T-helper 17 cell (primary cell): ENCODE results near the gene LBR. TPM values are rescaled to one million over a fixed set of nuclear protein-coding genes. Genes with fewer than 3 reads are reported as not detected.

Experiments used
- ATAC-seq: fragments of 150-1000 bp; cut with Tn5 transposase; 2 replicates; pipeline ENCODE4 v1.10.0; 2021; ENCODE audit warnings: mild to moderate bottlenecking, moderate library complexity
- DNase-seq, 3 donors: peaks; one replicate each; pipeline versions ENCODE4 v3.0.0 to v3.0.0-alpha.2; 2020 to 2021
- H3K9me3 ChIP-seq: one replicate; pipeline ENCODE4 v1.7.0; 2013; ENCODE audit warnings: low read length, mild to moderate bottlenecking; ENCODE audit not compliant: control insufficient read depth, poor library complexity, severe bottlenecking
- H3K27ac Mint-ChIP-seq: one replicate; pipeline ENCODE4 v1.8.0; 2022; ENCODE audit warnings: mild to moderate bottlenecking, moderate library complexity, mixed read lengths
- H3K27me3 Mint-ChIP-seq: one replicate; pipeline ENCODE4 v1.8.0; 2022; ENCODE audit warnings: mixed read lengths
- H3K36me3 Mint-ChIP-seq: one replicate; pipeline ENCODE4 v1.8.0; 2022; ENCODE audit warnings: low read depth, mixed read lengths
- H3K4me1 Mint-ChIP-seq: one replicate; pipeline ENCODE4 v1.8.0; 2022; ENCODE audit warnings: mild to moderate bottlenecking, mixed read lengths
- H3K4me3 Mint-ChIP-seq: one replicate; pipeline ENCODE4 v1.8.0; 2022; ENCODE audit warnings: mild to moderate bottlenecking, moderate library complexity, mixed read lengths
- total RNA-seq, 4 donors: library from RNA in 2 of 4; stranded (reverse) in 2 of 4; gene quantifications; one replicate each; pipeline ENCODE4 v1.2.3 and lab custom pipeline; 2022 to 2026

LBR gene
- total RNA-seq, 2 donors from 2014 or later: 116 to 121 TPM

DNA sequence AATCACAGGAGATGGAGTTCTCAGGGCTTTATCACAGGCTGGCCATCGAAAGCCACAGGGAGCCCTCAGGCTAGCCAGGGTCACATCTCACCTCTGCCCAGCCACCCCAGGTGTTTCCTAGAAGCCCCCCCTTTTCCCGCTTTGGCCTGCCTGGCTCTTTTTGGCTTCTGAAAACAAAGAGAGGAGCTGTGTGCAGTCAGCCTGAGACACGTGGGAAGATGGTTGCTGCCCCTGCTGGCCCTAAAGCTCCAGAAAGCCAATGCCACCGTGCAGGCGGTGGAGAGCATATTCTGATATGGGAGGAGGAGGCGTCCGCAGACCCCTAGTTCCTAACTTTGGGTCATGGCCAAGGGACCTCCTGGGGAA is 18.7 kb upstream of the LBR start:
- H3K4me3 Mint-ChIP-seq: no peak overlapping the region
- H3K27ac Mint-ChIP-seq: peak overlapping the region; percentile 95
- ATAC-seq: no peak

DNA sequence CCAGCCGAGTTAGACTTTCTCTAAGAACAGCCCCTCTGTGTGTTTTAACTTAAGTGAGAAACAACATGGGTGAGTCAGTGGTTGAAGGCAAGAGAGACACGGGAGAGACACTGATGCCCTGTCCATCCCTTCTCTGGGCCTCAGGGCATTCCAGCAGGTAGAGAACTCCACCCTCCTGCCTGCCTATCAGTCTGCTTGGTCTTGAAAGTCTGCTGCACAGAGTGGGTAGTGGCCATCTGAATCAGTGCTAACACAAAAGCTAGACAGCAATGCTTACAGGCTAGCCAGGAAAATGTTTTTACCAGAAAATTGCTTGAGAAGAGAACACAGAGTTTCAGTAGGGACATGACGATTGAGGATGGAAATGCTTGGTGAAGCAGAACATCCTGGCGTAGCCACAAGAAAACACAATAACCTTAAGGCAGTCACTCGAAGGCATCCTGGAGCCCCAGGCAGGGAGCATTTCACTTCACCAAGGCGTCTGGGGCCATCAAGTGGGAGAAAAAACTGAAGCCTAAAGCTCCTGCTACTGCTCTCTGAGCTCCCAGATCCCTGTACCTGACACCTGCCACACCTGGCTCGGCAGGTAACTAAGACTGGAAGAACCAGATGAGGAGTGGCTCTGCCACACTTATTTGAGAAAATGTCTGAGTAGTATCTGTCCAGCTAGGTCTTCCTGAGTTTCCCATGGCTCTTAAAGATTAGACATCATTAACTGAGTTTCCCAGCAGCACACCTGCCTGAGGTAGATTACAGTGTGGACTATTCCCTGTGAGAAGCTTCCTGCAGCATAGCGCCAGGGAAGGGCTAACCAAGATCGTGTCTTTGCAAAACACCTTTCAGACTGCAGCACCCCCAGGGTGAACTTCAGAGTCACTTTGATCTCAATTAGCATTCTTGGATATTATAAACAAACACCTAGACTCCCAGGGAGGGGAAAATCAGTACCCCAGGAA is 18.1 kb upstream of the LBR start:
- Mint-ChIP-seq H3K4me3 (peak overlapping the region; percentile 82), H3K4me1 (peaks cover 48% of the 10 kb centered on the region), H3K27me3 (no peaks in the 10 kb centered on the region), H3K27ac (peak overlapping the region; percentile 95), H3K36me3 (no peaks in the 10 kb centered on the region)
- DNase-seq: no peak
- no peaks in the 10 kb centered on the region for H3K9me3 ChIP-seq
- no peak for ATAC-seq

More for the DNA sequence above, 18.7 kb upstream of the LBR start:
- H3K9me3 ChIP-seq: no peaks in the 10 kb centered on the region
- Mint-ChIP-seq H3K4me1 (peaks cover 50% of the 10 kb centered on the region), H3K27me3 (no peaks in the 10 kb centered on the region), H3K36me3 (no peaks in the 10 kb centered on the region)
- DNase-seq: no peak

DNA sequence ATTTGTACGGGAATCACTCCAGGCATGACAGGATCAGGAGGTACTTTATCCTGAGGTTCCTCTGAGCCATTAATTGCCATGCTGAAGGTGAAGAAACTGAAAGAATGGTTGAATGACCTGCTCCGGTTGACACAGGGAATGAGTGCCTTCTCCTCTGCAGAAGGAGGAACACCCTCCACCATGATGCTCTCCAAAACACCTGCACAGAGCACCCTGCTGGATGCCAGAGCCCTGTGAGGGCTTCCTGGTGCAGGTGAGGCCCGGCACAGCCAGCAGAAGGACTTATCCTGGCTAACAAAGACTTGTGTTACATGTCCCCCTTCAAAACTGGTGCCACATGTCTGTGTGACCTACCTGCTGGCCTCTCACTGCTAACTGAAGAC is 14.3 kb upstream of the LBR start:
- no peak for DNase-seq
- peak overlapping the region; percentile 95 for H3K27ac Mint-ChIP-seq
- no peaks in the 10 kb centered on the region for H3K9me3 ChIP-seq
- no peaks in the 10 kb centered on the region for H3K36me3 Mint-ChIP-seq
- peaks cover 39% of the 10 kb centered on the region for H3K4me1 Mint-ChIP-seq
- no peak for ATAC-seq
- H3K4me3 Mint-ChIP-seq: peak overlapping the region; percentile 47
- H3K27me3 Mint-ChIP-seq: no peaks in the 10 kb centered on the region

DNA sequence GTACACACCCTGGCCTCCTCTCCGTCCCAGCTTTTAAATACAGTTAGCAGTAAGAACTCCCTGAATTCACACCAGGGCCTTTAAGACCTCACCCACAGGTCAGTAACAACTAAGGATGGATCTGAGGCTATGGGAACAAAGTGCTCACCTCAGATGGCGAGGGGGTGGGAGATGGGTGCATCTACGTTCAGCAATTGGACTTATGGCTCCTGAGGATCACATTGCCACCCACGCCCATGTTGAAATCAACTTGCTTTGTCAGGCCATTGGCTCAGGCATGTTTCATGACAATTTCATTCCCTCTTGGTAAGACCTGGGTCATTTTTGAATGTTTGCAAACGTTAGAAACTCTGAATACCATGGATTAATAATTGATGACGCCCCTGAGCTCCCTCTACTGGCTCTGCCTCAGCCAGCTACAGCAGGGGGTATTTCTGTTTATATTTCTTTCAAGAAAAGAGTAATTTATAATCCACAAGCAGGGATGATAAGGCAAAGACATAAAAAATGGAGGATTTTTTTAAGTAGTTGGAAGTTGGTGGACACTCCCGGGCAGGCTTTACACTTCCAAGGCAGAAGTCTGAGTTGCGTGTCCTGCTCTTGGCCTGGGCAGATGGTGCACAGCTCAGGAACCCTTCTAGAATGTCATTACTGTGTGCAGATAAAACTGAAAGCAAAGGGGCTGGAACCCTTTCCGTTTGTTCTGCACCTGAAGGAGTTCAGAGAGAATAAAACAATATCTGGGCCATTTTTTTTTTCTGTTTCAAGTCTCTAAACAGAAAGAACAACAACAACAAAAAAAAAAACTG is 13.7 kb upstream of the LBR start:
- Mint-ChIP-seq H3K4me3 (peak overlapping the region; percentile 47), H3K36me3 (no peaks in the 10 kb centered on the region), H3K27ac (peak overlapping the region; percentile 95), H3K27me3 (no peaks in the 10 kb centered on the region), H3K4me1 (peaks cover 36% of the 10 kb centered on the region)
- no peaks in the 10 kb centered on the region for H3K9me3 ChIP-seq
- DNase-seq: no peak
- no peak for ATAC-seq

DNA sequence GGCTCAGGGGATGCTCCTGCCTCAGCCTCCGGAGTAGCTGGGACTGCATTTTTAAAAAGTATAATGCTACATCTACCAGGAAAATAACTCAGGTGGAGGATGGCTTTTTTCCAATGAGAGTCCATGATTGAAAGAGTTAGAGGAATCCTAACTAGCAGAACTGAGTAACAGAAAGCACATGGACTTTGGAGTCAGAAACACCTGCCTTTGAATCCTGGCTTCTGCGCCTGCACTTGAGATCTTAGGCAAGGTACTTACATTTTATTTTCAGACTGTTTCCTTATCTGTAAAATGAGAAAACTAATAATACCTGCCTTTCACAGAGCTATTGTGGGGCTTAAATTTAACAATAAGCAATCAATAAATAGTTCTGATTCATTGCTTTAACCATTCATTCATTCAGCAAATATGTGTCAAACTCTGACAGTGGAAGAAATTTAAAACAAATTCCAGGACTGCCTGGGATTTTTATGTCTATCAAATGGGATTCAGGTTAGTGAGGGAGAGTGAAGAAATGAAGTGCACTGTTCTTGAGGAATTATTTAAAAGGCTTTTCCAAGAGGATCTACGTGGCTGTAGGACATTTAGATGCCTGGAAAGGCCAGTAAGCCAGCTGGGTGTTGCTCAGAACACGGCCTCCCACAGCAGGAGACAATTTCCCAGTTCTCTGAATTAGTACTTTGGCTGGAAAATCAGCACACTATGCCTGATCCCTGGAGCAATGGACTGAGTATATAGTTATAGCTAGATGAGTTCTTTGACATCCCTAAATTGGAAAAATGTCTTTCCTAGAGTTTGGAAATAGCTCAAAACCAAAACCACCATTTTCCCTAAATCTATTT is 12.8 kb upstream of the LBR start:
- DNase-seq (no peak), ATAC-seq (no peak)
- no peaks in the 10 kb centered on the region for H3K27me3 Mint-ChIP-seq
- H3K9me3 ChIP-seq: no peaks in the 10 kb centered on the region
- H3K36me3 Mint-ChIP-seq: no peaks in the 10 kb centered on the region
- H3K27ac Mint-ChIP-seq: no peak overlapping the region
- no peak overlapping the region for H3K4me3 Mint-ChIP-seq
- H3K4me1 Mint-ChIP-seq: peaks cover 31% of the 10 kb centered on the region

DNA sequence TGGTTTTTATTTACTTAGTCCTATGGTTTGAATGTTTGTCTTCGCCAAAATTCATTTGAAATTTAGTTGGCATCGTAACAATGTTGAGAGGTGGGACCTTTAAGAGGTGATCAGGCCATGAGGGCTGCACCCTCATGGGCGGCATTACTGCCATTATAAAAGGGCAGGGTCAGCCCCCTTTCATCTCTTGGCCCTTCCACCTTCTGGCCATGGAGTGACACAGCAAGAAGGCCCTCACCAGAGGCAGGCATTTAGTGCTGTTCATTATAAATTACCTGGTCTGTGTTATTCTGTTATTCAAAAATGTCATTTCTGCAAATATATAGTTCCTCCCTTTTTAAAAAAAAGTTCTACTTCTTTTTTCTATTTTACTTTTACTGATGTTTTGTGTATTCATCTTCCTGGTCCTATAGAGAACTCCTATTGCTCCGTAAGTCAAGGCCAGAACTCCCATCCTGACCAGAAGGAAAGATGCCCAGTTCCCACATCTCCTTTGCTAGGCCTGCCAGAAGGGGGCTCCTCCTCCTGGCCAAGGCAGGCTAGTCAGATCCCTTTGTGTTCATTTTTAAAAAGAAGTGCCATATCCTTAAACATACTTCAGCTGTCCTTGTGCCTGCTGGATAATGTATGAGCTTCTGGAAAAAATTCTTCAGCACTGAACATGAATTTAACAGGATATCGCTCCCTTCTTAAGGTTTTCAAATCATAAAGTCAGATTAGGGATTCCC is 10.0 kb upstream of the LBR start:
- Mint-ChIP-seq H3K27me3 (no peaks in the 10 kb centered on the region), H3K27ac (peak overlapping the region; percentile 43), H3K4me1 (peaks cover 13% of the 10 kb centered on the region), H3K4me3 (no peak overlapping the region), H3K36me3 (peaks cover 2% of the 10 kb centered on the region)
- no peak for DNase-seq
- no peaks in the 10 kb centered on the region for H3K9me3 ChIP-seq
- ATAC-seq: no peak

DNA sequence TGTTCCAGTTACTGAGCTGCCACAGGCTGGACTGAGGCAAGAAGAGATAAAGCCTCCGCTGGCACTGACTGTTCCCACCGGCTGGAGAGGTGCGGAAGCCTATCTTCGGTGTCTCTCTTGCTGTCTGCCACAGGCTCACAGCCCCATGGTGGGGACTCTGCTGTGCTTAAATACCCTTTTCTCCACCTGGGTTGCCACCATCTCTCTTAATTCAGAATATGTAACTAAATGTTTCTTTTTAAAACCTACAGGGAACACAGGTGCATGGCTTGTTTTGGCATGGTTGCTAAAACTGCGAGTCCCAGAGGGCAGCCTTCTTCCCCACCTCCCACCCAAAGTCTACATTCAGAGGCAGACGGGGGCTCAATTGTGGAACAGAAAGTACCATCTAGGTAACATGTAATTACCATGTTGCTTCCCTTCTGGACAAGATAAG is 8.1 kb upstream of the LBR start:
- no peak for DNase-seq
- H3K9me3 ChIP-seq: no peaks in the 10 kb centered on the region
- Mint-ChIP-seq H3K4me1 (peaks cover 8% of the 10 kb centered on the region), H3K27me3 (no peaks in the 10 kb centered on the region), H3K36me3 (peaks cover 2% of the 10 kb centered on the region), H3K27ac (peak overlapping the region; percentile 72), H3K4me3 (no peak overlapping the region)
- ATAC-seq: no peak

DNA sequence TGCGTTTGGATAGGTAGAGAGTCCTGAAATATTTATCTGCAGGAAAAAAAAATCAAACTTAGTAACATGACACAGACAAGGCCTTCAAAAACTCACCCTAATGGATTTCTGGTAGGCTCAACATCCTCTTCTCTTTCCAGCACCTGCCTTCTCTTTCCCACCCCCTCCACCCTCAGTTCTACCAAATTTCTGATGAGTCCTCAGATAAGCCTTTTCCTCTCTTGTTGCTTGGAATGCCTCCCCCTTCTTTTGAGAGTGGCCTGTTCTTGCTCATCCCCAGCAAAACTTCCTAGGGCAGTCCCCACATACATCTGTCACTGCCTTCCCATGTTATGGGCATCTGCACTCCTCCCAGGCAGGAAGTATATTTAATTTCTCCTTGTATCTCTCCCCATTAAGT is 7.6 kb upstream of the LBR start:
- ATAC-seq (no peak), DNase-seq (no peak)
- Mint-ChIP-seq H3K27ac (peak overlapping the region; percentile 72), H3K4me3 (no peak overlapping the region), H3K4me1 (peaks cover 8% of the 10 kb centered on the region), H3K36me3 (peaks cover 2% of the 10 kb centered on the region), H3K27me3 (no peaks in the 10 kb centered on the region)
- H3K9me3 ChIP-seq: no peaks in the 10 kb centered on the region

DNA sequence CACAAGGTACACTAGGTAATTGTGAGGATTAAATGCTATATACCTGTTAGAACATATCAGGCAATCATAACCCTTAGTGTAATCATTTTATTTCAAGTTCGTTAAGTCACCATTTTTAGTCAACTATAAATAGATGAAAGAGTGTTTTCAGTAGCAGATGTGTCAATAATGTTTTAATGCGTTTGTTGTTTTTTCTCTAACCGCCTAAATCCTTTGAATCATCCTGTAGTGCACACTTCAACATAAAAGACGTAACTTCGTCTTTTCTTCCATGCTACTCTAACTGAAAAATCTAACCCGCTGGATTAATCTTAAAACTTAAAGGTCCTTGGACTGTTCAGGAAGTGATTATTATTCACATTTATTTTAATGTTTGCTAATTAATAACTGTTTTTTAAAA is 7.2 kb upstream of the LBR start:
- H3K4me3 Mint-ChIP-seq: no peak overlapping the region

DNA sequence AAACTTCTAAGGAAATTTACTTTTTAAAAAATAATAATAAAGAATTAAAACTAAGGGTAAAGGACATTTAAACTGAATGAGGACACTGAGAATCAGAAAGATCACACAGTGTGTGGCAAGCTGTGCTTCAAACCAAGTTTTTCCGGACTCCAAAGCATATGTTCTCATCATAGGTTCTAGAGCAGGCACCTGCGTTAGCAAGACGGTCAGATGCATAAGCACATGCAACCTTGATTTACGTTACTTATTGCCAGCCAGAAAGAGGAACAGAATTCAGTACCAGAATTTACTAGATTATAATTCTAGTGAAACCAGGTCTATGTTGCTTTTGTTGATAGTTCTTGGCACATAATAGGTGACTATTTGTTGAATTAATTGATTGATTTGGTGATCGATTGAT is 6.2 kb upstream of the LBR start:
- Mint-ChIP-seq H3K27me3 (no peaks in the 10 kb centered on the region), H3K4me3 (no peak overlapping the region), H3K27ac (no peak overlapping the region), H3K4me1 (peaks cover 7% of the 10 kb centered on the region), H3K36me3 (peaks cover 2% of the 10 kb centered on the region)
- no peaks in the 10 kb centered on the region for H3K9me3 ChIP-seq
- ATAC-seq: no peak
- DNase-seq: no peak

More for the DNA sequence above, 7.2 kb upstream of the LBR start:
- Mint-ChIP-seq H3K4me1 (peaks cover 8% of the 10 kb centered on the region), H3K27ac (peak overlapping the region; percentile 72), H3K36me3 (peaks cover 2% of the 10 kb centered on the region), H3K27me3 (no peaks in the 10 kb centered on the region)
- DNase-seq: no peak
- H3K9me3 ChIP-seq: no peaks in the 10 kb centered on the region
- ATAC-seq: no peak

DNA sequence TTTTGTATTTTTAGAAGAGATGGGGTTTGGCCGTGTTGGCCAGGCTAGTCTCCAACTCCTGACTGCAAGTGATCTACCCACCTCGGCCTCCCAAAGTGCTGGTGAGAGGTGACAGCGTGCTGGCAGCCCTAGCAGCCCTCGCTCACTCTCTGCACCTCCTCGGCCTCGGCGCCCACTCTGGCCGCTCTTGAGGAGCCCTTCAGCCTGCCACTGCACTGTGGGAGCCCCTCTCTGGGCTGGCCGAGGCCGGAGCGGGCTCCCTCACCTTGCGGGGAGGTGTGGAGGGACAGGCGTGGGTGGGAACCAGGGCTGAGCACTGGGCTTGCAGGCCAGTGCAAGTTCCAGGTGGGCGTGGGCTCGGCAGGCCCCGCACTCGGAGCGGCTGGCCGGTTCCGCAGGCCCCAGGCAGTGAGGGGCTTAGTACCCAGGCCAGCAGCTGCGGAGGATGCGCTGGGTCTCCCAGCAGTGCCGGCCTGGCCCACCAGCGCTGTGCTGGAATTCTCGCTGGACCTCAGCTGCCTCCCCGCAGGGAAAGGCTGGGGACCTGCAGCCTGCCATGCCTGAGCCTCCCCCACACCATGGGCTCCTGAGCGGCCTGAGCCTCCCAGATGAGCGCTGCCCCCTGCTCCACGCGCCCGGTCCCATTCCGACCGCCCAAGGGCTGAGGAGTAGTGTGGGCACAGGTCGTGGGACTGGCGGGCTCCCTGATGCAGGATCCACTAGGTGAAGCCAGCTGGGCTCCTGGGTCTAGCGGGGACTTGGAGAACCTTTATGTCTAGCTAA is 3.4 kb upstream of the LBR start:
- no peaks in the 10 kb centered on the region for H3K9me3 ChIP-seq
- no peak for ATAC-seq
- no peak for DNase-seq

DNA sequence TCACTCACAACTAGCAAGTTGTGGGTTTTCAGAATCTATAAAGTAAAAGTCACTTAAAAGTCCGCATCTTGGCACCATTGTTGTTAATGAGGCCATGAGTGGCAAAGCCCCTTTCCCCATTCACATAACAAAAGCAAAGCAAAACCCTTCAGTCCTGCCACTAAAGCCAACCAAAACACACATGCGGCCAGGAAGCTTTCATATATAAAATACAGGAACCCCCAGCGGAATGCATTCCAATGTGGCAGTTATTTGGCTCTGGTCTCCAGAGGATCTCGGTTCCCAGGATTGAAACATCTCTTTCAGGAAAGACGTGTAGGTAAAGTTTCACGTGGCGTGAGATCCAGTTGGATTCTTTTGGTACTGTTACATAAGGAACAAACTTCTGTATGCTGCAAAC is 2.5 kb upstream of the LBR start:
- Mint-ChIP-seq H3K36me3 (peaks cover 2% of the 10 kb centered on the region), H3K4me3 (no peak overlapping the region), H3K4me1 (peaks cover 18% of the 10 kb centered on the region), H3K27ac (no peak overlapping the region), H3K27me3 (no peaks in the 10 kb centered on the region)
- DNase-seq: no peak
- H3K9me3 ChIP-seq: no peaks in the 10 kb centered on the region
- ATAC-seq: no peak

More for the DNA sequence above, 3.4 kb upstream of the LBR start:
- Mint-ChIP-seq H3K4me1 (peaks cover 13% of the 10 kb centered on the region), H3K4me3 (no peak overlapping the region), H3K27ac (no peak overlapping the region), H3K27me3 (no peaks in the 10 kb centered on the region), H3K36me3 (peaks cover 2% of the 10 kb centered on the region)
